ENCODE data around the gene LRIG2.

GRCh38 chr1:113101588-113101987 lies 28.6 kb downstream of the LRIG2 start:
- TF ChIP-seq POLR2A (IDR thresholded peaks at IDR 0.05): no peak
- TF ChIP-seq CTCF (IDR thresholded peaks at IDR 0.05): no peak
- TF ChIP-seq POLR2AphosphoS5 (IDR thresholded peaks at IDR 0.05): no peak

Measured in gastroesophageal sphincter (tissue), 3 donors.